SU-DHL-6 (cell line): Measurements from ENCODE around the gene BMAL2.

Experiments
- H2AFZ ChIP-seq: fragments of 200-600 bp; sonication (generic); 2 replicates; pipeline ENCODE4 v1.6.1; 2014; ENCODE audit warnings: low read depth, mild to moderate bottlenecking, moderate library complexity, mixed read lengths, antibody characterized with exemption, low read length; ENCODE audit not compliant: severe bottlenecking
- H3F3A ChIP-seq: fragments of 200-600 bp; shearing (Covaris generic); 2 replicates; pipeline ENCODE4 v1.6.0; 2016; ENCODE audit warnings: antibody characterized with exemption, mild to moderate bottlenecking; ENCODE audit not compliant: insufficient read depth
- H3K27ac ChIP-seq: fragments of 200-600 bp; sonication (generic); 2 replicates; pipeline ENCODE4 v1.5.1; 2016; ENCODE audit warnings: low read depth, mild to moderate bottlenecking, low read length, moderate library complexity, mixed read lengths
- H3K27me3 ChIP-seq: fragments of 200-600 bp; sonication (generic), shearing (Covaris generic); 2 replicates; pipeline ENCODE4 v1.6.0; 2014; ENCODE audit warnings: mild to moderate bottlenecking, low read length
- H3K36me3 ChIP-seq: fragments of 200-600 bp; sonication (generic); 2 replicates; pipeline ENCODE4 v1.6.1; 2014; ENCODE audit warnings: mild to moderate bottlenecking, low read length, mixed read lengths
- H3K4me2 ChIP-seq: fragments of 300-600, 200-600 bp; shearing (Covaris generic), sonication (generic); 2 replicates; pipeline ENCODE4 v1.6.0; 2014; ENCODE audit warnings: low read length, low read depth, mild to moderate bottlenecking; ENCODE audit not compliant: poor library complexity, severe bottlenecking
- H3K4me3 ChIP-seq: fragments of 200-600 bp; sonication (generic); 2 replicates; pipeline ENCODE4 v1.5.1; 2014; ENCODE audit warnings: antibody characterized with exemption, low read length, mild to moderate bottlenecking, mixed read lengths; ENCODE audit not compliant: insufficient read depth, poor library complexity, severe bottlenecking
- H3K79me2 ChIP-seq: fragments of 200-600 bp; sonication (generic); 2 replicates; pipeline ENCODE4 v1.6.1; 2014; ENCODE audit warnings: mild to moderate bottlenecking, low read length, moderate library complexity; ENCODE audit not compliant: insufficient read depth
- H3K9ac ChIP-seq: fragments of 200-600 bp; sonication (generic); 2 replicates; pipeline ENCODE4 v1.7.0; 2014; ENCODE audit warnings: mild to moderate bottlenecking, low read length
- H3K9me2 ChIP-seq: fragments of 200-600 bp; sonication (generic); replicated peaks from 2 replicates; pipeline ENCODE4 v1.6.1; 2014; ENCODE audit warnings: low read length; ENCODE audit not compliant: insufficient read depth
- H3K9me3 ChIP-seq: fragments of 200-600 bp; sonication (generic); 2 replicates; pipeline ENCODE4 v1.6.1; 2014; ENCODE audit warnings: low read length, mixed read lengths; ENCODE audit not compliant: insufficient read depth
- H4K20me1 ChIP-seq: fragments of 200-600 bp; sonication (generic); 2 replicates; pipeline ENCODE4 v1.6.1; 2014; ENCODE audit warnings: low read depth, mild to moderate bottlenecking, antibody characterized with exemption, low read length, moderate library complexity, mixed read lengths
- EZH2phosphoT487 ChIP-seq: fragments of 200-600 bp; sonication (generic), shearing (Covaris generic); conservative IDR thresholded peaks from 2 replicates; pipeline ENCODE4 v1.6.1; 2018; ENCODE audit warnings: mild to moderate bottlenecking, antibody characterized with exemption, low read length, moderate library complexity, mixed read lengths
- TF ChIP-seq, protein P1 (sequence below): fragments of 200-600 bp; sonication (generic); IDR thresholded peaks from one replicate; pipeline ENCODE4 v1.5.1; 2017; ENCODE audit warnings: antibody characterized with exemption, mild to moderate bottlenecking, low read length, moderate library complexity; ENCODE audit not compliant: insufficient read depth, poor library complexity, severe bottlenecking

Gene BMAL2

DNA sequence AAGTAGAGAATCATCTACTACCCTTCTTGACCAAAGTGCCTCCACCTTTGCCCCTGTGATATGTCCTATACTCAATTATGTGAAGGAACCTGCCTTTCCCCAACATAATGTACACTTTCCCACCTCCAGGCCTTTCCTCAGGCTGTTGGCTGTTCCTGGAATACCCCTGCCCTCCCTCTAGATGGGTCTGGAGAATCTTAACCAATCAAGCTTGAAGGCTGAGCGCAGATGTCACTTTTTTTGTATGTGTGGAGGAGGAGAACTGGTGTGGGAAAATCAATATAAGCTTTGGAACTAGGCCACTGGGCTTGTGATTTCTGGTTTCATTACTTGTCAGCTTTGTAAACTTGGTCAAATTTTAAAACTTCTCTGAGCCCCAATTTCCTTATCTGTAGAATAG lies 4.7 kb downstream of the BMAL2 start:
- Histone ChIP-seq H3K9me3 (no peaks in the 10 kb centered on the region), H3F3A (peaks cover 6% of the 10 kb centered on the region; the same call in 1 of the 2 replicates), H4K20me1 (no peaks in the 10 kb centered on the region), H3K27ac (no peak overlapping the region), H3K79me2 (no peaks in the 10 kb centered on the region), H3K9me2 (no peaks in the 10 kb centered on the region), H3K9ac (no peak overlapping the region), H3K36me3 (no peaks in the 10 kb centered on the region), H3K27me3 (no peaks in the 10 kb centered on the region), H3K4me3 (no peak overlapping the region), H3K4me2 (no peak overlapping the region), H2AFZ (no peak overlapping the region)
- TF ChIP-seq, protein P1, sequence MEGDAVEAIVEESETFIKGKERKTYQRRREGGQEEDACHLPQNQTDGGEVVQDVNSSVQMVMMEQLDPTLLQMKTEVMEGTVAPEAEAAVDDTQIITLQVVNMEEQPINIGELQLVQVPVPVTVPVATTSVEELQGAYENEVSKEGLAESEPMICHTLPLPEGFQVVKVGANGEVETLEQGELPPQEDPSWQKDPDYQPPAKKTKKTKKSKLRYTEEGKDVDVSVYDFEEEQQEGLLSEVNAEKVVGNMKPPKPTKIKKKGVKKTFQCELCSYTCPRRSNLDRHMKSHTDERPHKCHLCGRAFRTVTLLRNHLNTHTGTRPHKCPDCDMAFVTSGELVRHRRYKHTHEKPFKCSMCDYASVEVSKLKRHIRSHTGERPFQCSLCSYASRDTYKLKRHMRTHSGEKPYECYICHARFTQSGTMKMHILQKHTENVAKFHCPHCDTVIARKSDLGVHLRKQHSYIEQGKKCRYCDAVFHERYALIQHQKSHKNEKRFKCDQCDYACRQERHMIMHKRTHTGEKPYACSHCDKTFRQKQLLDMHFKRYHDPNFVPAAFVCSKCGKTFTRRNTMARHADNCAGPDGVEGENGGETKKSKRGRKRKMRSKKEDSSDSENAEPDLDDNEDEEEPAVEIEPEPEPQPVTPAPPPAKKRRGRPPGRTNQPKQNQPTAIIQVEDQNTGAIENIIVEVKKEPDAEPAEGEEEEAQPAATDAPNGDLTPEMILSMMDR = no peak
- no peak for TF ChIP-seq EZH2phosphoT487

DNA sequence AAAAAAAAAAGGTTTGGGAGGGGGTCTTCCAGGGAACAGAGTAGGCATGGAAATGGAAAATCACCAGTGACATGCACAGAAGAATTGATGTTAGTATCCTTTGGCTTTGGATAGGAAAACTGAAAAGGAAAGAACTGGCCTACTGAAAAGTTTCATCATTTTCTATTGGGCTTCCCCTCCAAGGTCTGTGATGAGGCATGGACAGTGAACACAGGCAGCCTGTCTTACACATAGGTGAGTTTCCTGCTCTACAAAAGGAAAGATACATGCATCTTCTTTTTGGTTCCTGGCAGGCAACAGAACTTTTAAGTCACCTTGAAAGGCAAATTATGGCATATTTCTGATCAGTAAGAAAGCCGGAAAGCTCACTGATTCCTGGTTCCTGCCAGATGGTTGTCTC lies 5.8 kb downstream of the BMAL2 start:
- H3K9ac ChIP-seq = no peak overlapping the region
- no peaks in the 10 kb centered on the region for H3K36me3 ChIP-seq
- H3F3A ChIP-seq = peaks cover 6% of the 10 kb centered on the region; the same call in 1 of the 2 replicates
- no peak overlapping the region for H3K4me3 ChIP-seq
- TF ChIP-seq, protein P1 = no peak
- H3K9me3 ChIP-seq = no peaks in the 10 kb centered on the region
- H4K20me1 ChIP-seq = no peaks in the 10 kb centered on the region
- no peak overlapping the region for H3K27ac ChIP-seq
- no peaks in the 10 kb centered on the region for H3K9me2 ChIP-seq
- H2AFZ ChIP-seq = no peak overlapping the region
- H3K79me2 ChIP-seq = no peaks in the 10 kb centered on the region
- H3K4me2 ChIP-seq = no peak overlapping the region
- no peaks in the 10 kb centered on the region for H3K27me3 ChIP-seq

DNA sequence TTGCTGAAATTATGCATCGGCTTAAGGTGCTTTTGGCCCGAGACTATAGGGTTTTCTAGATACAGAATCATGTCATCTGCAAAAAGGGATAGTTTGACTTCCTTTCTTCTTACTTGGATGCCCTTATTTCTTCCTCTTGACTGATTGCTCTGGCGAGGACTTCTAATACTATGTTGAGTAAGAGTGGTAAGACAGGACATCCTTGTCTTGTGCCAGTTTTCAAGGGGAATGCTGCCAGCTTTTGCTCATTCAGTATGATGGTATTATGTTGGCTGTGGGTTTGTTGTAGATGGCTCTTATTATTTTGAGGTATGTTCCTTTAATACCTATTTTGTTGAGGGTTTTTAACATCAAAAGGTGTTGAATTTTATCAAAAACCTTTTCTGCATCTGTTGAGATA lies 8.3 kb downstream of the BMAL2 start:
- Histone ChIP-seq H3K4me3 (no peak overlapping the region), H3K27me3 (no peaks in the 10 kb centered on the region), H3K9me2 (no peaks in the 10 kb centered on the region), H2AFZ (no peak overlapping the region), H3K79me2 (no peaks in the 10 kb centered on the region), H3K36me3 (no peaks in the 10 kb centered on the region), H3F3A (no peaks in the 10 kb centered on the region), H4K20me1 (no peaks in the 10 kb centered on the region), H3K27ac (no peak overlapping the region), H3K4me2 (no peak overlapping the region), H3K9me3 (no peaks in the 10 kb centered on the region), H3K9ac (no peak overlapping the region)
- no peak for TF ChIP-seq EZH2phosphoT487
- TF ChIP-seq, protein P1 = no peak

DNA sequence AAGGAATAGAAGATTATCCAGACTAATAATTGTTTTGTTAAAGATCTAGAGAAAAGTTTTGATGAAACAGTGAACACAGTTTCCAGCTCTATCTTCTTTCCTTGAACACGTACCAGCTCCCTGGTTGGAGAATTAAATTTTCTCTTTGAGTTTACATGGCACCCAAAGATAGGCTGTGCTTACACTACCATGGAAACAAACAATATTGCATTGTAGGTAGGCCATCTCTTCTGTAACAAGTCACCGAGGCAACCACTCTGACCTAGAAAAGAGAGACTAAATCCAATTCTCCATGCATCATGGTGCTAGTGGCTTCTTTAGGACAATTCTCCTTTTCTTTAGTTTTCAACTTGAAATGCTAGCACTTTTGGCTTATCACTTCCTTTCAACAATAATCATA lies 9.9 kb downstream of the BMAL2 start:
- no peak overlapping the region for H3K9ac ChIP-seq
- no peak overlapping the region for H3K27ac ChIP-seq
- no peak overlapping the region for H3K4me3 ChIP-seq
- no peaks in the 10 kb centered on the region for H3K27me3 ChIP-seq
- no peaks in the 10 kb centered on the region for H3K9me2 ChIP-seq
- no peak overlapping the region for H3K4me2 ChIP-seq
- no peaks in the 10 kb centered on the region for H3K9me3 ChIP-seq
- no peaks in the 10 kb centered on the region for H3F3A ChIP-seq
- no peak overlapping the region for H2AFZ ChIP-seq
- no peaks in the 10 kb centered on the region for H3K79me2 ChIP-seq
- H4K20me1 ChIP-seq = no peaks in the 10 kb centered on the region
- no peaks in the 10 kb centered on the region for H3K36me3 ChIP-seq
- TF ChIP-seq, protein P1 = no peak
- TF ChIP-seq EZH2phosphoT487 = no peak
